HEK293 (cell line): ENCODE results near the gene CCDC178.
A peak's percentile ranks its signal among the peaks of the same experiment; 100 is the strongest.

Source experiments
- ATF2 ChIP-seq: fragments of 450-650 bp; formaldehyde crosslinking; IDR thresholded peaks from 2 replicates; pipeline ENCODE4 v1.5.1; 2016; ENCODE audit warnings: missing biosample characterization, missing genetic modification characterization, low read depth
- GFI1B ChIP-seq: fragments of 450-650 bp; formaldehyde crosslinking; IDR thresholded peaks from 2 replicates; pipeline ENCODE4 v1.5.1; 2016; ENCODE audit warnings: missing biosample characterization, missing genetic modification characterization
- KLF16 ChIP-seq: fragments of 450-650 bp; formaldehyde crosslinking; IDR thresholded peaks from 2 replicates; pipeline ENCODE4 v1.5.1; 2017; ENCODE audit warnings: missing biosample characterization, missing genetic modification characterization
- OVOL3 ChIP-seq: fragments of 450-650 bp; formaldehyde crosslinking; IDR thresholded peaks from 2 replicates; pipeline ENCODE4 v1.5.1; 2016; ENCODE audit warnings: missing biosample characterization, missing genetic modification characterization
- SP3 ChIP-seq: fragments of 450-650 bp; formaldehyde crosslinking; IDR thresholded peaks from 2 replicates; pipeline ENCODE4 v1.5.1; 2016; ENCODE audit warnings: missing biosample characterization, missing genetic modification characterization
- ZBTB21 ChIP-seq: fragments of 450-650 bp; formaldehyde crosslinking; IDR thresholded peaks from 2 replicates; pipeline ENCODE4 v1.5.1; 2017; ENCODE audit warnings: missing biosample characterization, missing genetic modification characterization
- ZBTB6 ChIP-seq: fragments of 450-650 bp; formaldehyde crosslinking; IDR thresholded peaks from 2 replicates; pipeline ENCODE4 v1.5.1; 2017; ENCODE audit warnings: missing biosample characterization, missing genetic modification characterization
- ZNF10 ChIP-seq: fragments of 450-650 bp; formaldehyde crosslinking; IDR thresholded peaks from 2 replicates; pipeline ENCODE4 v1.5.1; 2017; ENCODE audit warnings: missing biosample characterization, missing genetic modification characterization
- ZNF157 ChIP-seq: fragments of 450-650 bp; formaldehyde crosslinking; IDR thresholded peaks from 2 replicates; pipeline ENCODE4 v1.5.1; 2016; ENCODE audit warnings: missing biosample characterization, missing genetic modification characterization
- ZNF184 ChIP-seq: fragments of 450-650 bp; IDR thresholded peaks from 2 replicates; pipeline ENCODE4 v1.5.1; 2018; ENCODE audit warnings: missing biosample characterization, mild to moderate bottlenecking, missing genetic modification characterization
- ZNF19 ChIP-seq: fragments of 450-650 bp; formaldehyde crosslinking; IDR thresholded peaks from 2 replicates; pipeline ENCODE4; 2016; ENCODE audit warnings: missing biosample characterization, missing genetic modification characterization, low read depth
- ZNF211 ChIP-seq: fragments of 450-650 bp; formaldehyde crosslinking; IDR thresholded peaks from 2 replicates; pipeline ENCODE4 v1.5.1; 2016; ENCODE audit warnings: low read depth, missing biosample characterization, missing genetic modification characterization
- ZNF266 ChIP-seq: fragments of 450-650 bp; formaldehyde crosslinking; IDR thresholded peaks from 2 replicates; pipeline ENCODE4 v1.5.1; 2016; ENCODE audit warnings: missing biosample characterization, missing genetic modification characterization, low read depth
- ZNF335 ChIP-seq: fragments of 450-650 bp; formaldehyde crosslinking; conservative IDR thresholded peaks from 2 replicates; pipeline ENCODE4 v1.5.1; 2016; ENCODE audit warnings: missing biosample characterization, missing genetic modification characterization
- ZNF394 ChIP-seq: fragments of 450-650 bp; formaldehyde crosslinking; IDR thresholded peaks from 2 replicates; pipeline ENCODE4 v1.5.1; 2016; ENCODE audit warnings: missing biosample characterization, missing genetic modification characterization, mild to moderate bottlenecking, moderate library complexity, borderline replicate concordance
- ZNF398 ChIP-seq: fragments of 450-650 bp; formaldehyde crosslinking; IDR thresholded peaks from 2 replicates; pipeline ENCODE4 v1.5.1; 2017; ENCODE audit warnings: missing biosample characterization, missing genetic modification characterization
- ZNF473 ChIP-seq: fragments of 450-650 bp; formaldehyde crosslinking; IDR thresholded peaks from 2 replicates; pipeline ENCODE4 v1.5.1; 2017; ENCODE audit warnings: missing biosample characterization, missing genetic modification characterization
- ZNF510 ChIP-seq: fragments of 450-650 bp; formaldehyde crosslinking; IDR thresholded peaks from 2 replicates; pipeline ENCODE4 v1.5.1; 2018; ENCODE audit warnings: mild to moderate bottlenecking, missing genetic modification characterization, missing biosample characterization; ENCODE audit not compliant: insufficient replicate concordance
- ZNF513 ChIP-seq: fragments of 450-650 bp; IDR thresholded peaks from 2 replicates; pipeline ENCODE4 v1.5.1; 2018; ENCODE audit warnings: missing biosample characterization, missing genetic modification characterization
- ZNF558 ChIP-seq: fragments of 450-650 bp; formaldehyde crosslinking; IDR thresholded peaks from 2 replicates; pipeline ENCODE4 v1.5.1; 2016; ENCODE audit warnings: missing biosample characterization, missing genetic modification characterization
- ZNF596 ChIP-seq: fragments of 450-650 bp; IDR thresholded peaks from 2 replicates; pipeline ENCODE4 v1.5.0; 2018; ENCODE audit warnings: missing biosample characterization, mild to moderate bottlenecking, missing genetic modification characterization, moderate library complexity
- ZNF629 ChIP-seq: fragments of 450-650 bp; formaldehyde crosslinking; IDR thresholded peaks from 2 replicates; pipeline ENCODE4 v1.5.1; 2017; ENCODE audit warnings: missing biosample characterization, missing genetic modification characterization
- ZNF670 ChIP-seq: fragments of 450-650 bp; formaldehyde crosslinking; IDR thresholded peaks from 2 replicates; pipeline ENCODE4 v1.5.1; 2016; ENCODE audit warnings: missing biosample characterization, missing genetic modification characterization, low read depth
- ZNF747 ChIP-seq: fragments of 450-650 bp; formaldehyde crosslinking; IDR thresholded peaks from 2 replicates; pipeline ENCODE4 v1.5.1; 2016; ENCODE audit warnings: missing biosample characterization, missing genetic modification characterization
- ZNF76 ChIP-seq: fragments of 450-650 bp; formaldehyde crosslinking; IDR thresholded peaks from 2 replicates; pipeline ENCODE4; 2016; ENCODE audit warnings: low read depth, missing biosample characterization, missing genetic modification characterization, borderline replicate concordance
- ZNF768 ChIP-seq: fragments of 450-650 bp; formaldehyde crosslinking; IDR thresholded peaks from 2 replicates; pipeline ENCODE4 v1.5.1; 2018; ENCODE audit warnings: missing biosample characterization, mild to moderate bottlenecking, missing genetic modification characterization
- ZSCAN23 ChIP-seq: fragments of 450-650 bp; formaldehyde crosslinking; IDR thresholded peaks from 2 replicates; pipeline ENCODE4 v1.5.1; 2016; ENCODE audit warnings: missing biosample characterization, missing genetic modification characterization
- ZSCAN4 ChIP-seq: fragments of 450-650 bp; formaldehyde crosslinking; IDR thresholded peaks from 2 replicates; pipeline ENCODE4 v1.5.1; 2017; ENCODE audit warnings: missing biosample characterization, missing genetic modification characterization
- TF ChIP-seq, protein P1 (sequence below): fragments of 450-650 bp; formaldehyde crosslinking; IDR thresholded peaks from 2 replicates; pipeline ENCODE4 v1.5.1; 2016; ENCODE audit warnings: missing biosample characterization, missing genetic modification characterization
- TF ChIP-seq, protein P2 (sequence below): fragments of 450-650 bp; formaldehyde crosslinking; IDR thresholded peaks from 2 replicates; pipeline ENCODE4 v1.5.1; 2016; ENCODE audit warnings: missing biosample characterization, missing genetic modification characterization

CCDC178 gene

GRCh38 chr18:32922951-32923430 is 517.5 kb downstream of the CCDC178 start (continued):
- TF ChIP-seq ZNF510 (tag by site-specific recombination) (peak; percentile 35), ZNF184 (tag by site-specific recombination) (0 out of 2 replicates have a peak, but pooled peaks have one; percentile 19), ZNF629 (tag by site-specific recombination) (peak; percentile 89), OVOL3 (tag by site-specific recombination) (peak; percentile 53; the same call in 1 of the 2 replicates), ZNF513 (tag by site-specific recombination) (peak; percentile 60; the same call in 1 of the 2 replicates), GFI1B (no peak), ZNF670 (tag by site-specific recombination) (no peak), SP3 (tag by site-specific recombination) (no peak), ZNF211 (no peak), ZNF398 (peak; percentile 36; the same call in 1 of the 2 replicates), KLF16 (tag by site-specific recombination) (peak; percentile 39; the same call in 1 of the 2 replicates), ZBTB21 (tag by site-specific recombination) (peak; percentile 63), ZNF558 (tag by site-specific recombination) (0 out of 2 replicates have a peak, but pooled peaks have one; percentile 38), ZNF19 (tag by site-specific recombination) (no peak), ZNF76 (tag by site-specific recombination) (no peak), ZSCAN23 (tag by site-specific recombination) (peak; percentile 65; the same call in 1 of the 2 replicates), ZNF335 (tag by site-specific recombination) (peak; percentile 56), ZNF157 (no peak), ATF2 (peak; percentile 28; the same call in 1 of the 2 replicates), ZNF10 (tag by site-specific recombination) (no peak), ZNF768 (tag by site-specific recombination) (no peak), ZBTB6 (tag by site-specific recombination) (0 out of 2 replicates have a peak, but pooled peaks have one; percentile 5), ZNF747 (tag by site-specific recombination) (no peak), ZNF473 (tag by site-specific recombination) (no peak), ZNF394 (tag by site-specific recombination) (peak; percentile 59; the same call in 1 of the 2 replicates), ZSCAN4 (tag by site-specific recombination) (0 out of 2 replicates have a peak, but pooled peaks have one; percentile 14), ZNF266 (tag by site-specific recombination) (no peak), ZNF596 (tag by site-specific recombination) (peak; percentile 71)
- TF ChIP-seq, protein P1, sequence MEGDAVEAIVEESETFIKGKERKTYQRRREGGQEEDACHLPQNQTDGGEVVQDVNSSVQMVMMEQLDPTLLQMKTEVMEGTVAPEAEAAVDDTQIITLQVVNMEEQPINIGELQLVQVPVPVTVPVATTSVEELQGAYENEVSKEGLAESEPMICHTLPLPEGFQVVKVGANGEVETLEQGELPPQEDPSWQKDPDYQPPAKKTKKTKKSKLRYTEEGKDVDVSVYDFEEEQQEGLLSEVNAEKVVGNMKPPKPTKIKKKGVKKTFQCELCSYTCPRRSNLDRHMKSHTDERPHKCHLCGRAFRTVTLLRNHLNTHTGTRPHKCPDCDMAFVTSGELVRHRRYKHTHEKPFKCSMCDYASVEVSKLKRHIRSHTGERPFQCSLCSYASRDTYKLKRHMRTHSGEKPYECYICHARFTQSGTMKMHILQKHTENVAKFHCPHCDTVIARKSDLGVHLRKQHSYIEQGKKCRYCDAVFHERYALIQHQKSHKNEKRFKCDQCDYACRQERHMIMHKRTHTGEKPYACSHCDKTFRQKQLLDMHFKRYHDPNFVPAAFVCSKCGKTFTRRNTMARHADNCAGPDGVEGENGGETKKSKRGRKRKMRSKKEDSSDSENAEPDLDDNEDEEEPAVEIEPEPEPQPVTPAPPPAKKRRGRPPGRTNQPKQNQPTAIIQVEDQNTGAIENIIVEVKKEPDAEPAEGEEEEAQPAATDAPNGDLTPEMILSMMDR (tag by site-specific recombination) = no peak
- TF ChIP-seq, protein P2, sequence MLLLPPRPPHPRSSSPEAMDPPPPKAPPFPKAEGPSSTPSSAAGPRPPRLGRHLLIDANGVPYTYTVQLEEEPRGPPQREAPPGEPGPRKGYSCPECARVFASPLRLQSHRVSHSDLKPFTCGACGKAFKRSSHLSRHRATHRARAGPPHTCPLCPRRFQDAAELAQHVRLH (tag by site-specific recombination) = peak; percentile 82
